ENCODE measurements around the gene APOBEC3G.

DNA sequence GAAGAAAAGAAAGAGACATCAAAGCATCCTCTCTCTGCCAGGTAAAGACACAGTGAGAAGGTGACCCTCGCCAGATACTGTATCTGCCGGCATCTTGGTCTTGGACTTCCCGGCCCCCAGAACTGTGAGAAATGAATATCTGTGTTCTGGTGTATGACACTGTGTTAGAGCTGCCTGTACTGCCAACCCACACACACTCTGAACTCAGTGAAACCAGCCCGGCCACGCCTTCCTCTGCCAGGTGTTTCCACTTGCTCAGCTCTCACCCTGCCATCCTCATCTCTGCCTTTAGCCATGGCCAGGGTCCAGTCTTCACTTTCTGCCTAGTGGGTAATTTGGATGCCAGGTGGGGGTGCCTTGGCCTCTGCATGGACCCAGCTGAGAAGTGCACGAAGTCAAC is 51.4 kb downstream of the APOBEC3G start:
- TF ChIP-seq, protein P1, sequence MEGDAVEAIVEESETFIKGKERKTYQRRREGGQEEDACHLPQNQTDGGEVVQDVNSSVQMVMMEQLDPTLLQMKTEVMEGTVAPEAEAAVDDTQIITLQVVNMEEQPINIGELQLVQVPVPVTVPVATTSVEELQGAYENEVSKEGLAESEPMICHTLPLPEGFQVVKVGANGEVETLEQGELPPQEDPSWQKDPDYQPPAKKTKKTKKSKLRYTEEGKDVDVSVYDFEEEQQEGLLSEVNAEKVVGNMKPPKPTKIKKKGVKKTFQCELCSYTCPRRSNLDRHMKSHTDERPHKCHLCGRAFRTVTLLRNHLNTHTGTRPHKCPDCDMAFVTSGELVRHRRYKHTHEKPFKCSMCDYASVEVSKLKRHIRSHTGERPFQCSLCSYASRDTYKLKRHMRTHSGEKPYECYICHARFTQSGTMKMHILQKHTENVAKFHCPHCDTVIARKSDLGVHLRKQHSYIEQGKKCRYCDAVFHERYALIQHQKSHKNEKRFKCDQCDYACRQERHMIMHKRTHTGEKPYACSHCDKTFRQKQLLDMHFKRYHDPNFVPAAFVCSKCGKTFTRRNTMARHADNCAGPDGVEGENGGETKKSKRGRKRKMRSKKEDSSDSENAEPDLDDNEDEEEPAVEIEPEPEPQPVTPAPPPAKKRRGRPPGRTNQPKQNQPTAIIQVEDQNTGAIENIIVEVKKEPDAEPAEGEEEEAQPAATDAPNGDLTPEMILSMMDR (IDR thresholded peaks at IDR 0.05), result no peak
- TF ChIP-seq POLR2A (IDR thresholded peaks at IDR 0.05) (no peak), POLR2AphosphoS5 (IDR thresholded peaks at IDR 0.05) (no peak)
